ENCODE results near the gene CSGALNACT2.

Gene CSGALNACT2

DNA sequence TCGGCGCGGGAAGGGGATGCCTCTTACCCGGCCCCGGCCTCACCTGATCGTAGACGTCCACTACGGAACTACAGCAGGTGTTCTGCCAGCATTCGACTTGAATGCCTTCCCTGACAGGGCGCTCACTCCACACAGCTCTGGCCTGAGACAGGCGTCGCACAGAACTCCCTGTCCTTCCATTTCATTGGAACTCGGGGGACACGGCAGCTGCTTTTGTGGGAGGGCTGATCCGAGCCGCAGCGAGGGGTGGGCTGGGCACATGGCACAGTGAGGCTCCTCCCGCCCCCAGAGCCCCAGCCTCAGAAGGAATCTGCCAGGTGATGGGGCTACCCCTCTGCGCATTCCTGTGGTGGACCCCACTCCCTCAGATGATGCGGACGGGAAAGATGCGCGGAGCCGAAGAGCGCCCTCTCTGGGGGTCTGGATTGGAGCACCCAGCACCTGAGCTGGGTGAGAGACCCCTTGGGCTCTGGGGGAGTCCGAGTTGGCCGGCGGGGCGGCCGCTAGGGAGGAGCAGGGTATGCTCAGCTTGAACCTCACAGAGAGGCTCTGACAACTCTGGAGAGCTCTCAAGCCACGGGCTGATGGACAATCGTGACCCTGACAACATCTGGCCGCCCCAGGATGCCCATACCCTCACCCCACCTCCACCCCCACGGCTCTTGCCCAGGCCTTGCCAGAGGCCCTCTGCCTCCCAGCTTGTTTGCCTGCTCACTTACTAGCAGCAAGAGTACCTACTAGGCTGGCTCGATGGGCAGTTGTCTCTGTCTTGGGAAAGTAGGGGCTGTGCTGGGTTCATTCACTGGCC, 92.1 kb downstream of the CSGALNACT2 start:
- DNase-seq, result no peak

DNA sequence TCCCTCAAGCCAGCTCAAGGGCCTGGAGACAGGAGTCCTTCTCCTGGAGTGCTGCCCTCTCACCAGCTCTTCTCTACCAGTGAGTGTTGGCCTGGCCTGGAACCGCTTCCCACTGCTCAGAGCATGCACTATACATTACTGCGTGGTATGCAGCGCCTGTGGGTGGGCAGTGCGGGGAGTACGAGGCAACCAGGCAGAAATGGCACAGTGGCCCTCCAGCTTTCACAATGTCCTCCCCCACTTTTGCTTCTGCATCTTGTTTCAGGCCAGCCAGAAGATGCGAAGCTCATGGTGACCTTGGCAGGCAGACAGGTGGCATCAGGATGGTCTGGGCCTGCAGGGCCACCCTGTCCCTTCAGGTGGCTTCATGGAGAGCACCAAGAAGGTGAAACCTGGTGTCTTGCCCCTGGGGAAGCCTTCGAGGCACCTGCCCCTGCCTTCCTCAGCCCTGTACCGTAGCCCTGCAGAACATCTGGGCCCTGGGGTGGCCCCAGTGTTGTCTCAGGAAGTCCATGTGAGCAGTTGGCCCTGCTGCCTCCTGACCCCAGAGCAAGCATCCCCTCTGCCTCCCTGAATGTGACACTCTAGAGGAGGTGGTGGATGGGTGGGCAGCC, 92.8 kb downstream of the CSGALNACT2 start:
- no peak for DNase-seq

DNA sequence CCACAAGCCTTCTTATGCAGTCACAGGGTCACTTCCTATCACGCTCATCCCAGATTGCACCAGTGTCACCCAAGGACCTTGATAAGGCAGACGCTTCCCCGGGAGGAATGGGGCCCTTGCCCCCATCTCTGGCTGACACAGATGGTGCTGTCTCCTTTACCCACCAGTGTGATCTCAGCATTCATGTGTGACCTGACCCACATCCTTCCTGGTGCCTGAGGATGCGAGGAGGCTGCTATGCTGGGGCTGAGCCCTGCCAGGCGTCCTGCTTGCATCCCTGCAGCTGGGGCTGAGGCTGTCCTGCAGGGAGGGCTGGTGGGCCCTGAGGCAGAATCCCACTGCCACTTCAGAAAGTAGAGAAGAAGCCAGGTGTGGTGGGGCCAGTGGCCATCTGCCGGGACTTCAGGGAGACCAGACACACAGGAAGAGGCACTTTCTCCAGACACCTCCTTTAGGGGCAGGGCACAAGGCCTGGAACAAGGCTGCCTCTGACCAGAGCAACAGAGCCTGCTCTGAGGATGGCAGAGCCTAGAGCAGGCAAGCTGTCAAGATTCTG, 93.4 kb downstream of the CSGALNACT2 start:
- peak; percentile 57 for DNase-seq

DNA sequence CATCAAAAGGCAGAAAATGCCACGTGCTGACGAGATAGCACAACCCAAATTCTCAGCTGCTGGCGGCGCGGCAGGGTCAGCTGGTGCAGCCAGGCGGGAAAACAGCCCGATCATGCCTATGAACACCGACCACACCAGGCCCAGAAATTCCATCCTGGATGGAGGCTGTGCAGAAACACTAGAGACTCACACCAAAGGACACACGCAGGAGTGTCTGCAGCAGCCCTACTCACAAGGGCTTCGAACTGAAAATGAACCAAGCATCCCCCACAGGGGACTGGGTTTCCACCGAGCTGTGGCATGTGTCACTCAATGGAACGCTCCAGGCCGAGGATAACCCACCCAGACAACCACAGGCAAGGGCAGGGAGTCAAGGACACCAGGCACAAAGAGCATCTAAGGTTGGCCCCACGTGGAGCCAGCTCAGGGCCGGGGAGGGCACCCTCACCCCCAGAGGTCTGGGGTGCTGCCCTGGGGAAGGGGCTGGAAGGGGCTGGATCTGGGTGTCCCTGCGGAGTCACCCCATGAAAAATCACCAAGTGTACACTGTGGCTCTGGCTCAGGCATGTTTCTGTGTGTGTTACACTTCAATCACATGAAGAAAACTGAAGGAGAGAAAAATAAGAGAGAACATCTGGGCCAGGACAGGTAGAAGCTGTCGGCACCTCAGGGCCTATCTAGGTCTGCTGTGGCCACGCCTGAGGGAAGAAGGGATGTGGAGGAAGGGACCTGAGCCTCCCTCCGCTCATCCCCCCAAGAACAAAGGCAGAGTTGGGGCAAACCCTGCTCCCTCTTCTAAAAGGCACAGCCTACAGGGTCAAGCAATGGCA, 95.6 kb downstream of the CSGALNACT2 start:
- no peak for DNase-seq

DNA sequence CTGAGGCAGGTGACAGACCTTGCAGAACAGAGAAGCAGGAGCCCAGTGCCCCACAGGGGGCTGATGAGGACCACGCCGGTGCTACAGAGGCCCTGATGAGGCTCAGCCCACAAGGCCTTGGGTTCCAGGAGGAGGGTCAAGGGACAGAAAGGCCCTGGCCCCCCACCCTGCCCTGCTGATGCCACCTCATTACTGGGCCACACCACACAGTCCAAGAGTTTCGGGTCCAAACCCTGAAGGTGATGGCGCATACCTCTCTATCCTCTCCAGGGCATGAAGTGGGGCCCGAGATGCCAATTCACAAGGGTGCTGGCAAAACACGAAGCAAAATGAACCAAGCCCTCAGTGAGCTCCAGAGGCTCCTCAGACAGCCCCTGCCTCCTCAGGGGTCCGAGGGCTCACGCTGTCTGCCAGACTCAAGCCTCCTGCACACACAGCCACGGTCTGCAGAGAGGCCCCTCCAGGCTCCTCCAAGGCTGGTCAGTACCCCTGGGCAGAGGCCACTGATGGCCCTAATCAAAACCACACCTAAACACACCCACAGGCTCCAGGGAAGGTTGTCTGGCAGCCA, 96.3 kb downstream of the CSGALNACT2 start:
- no peak for DNase-seq
